ENCODE results near the gene DYNLRB2. TPM values are rescaled to one million over a fixed set of nuclear protein-coding genes. Genes with fewer than 3 reads are reported as not detected.

DYNLRB2 gene
- total and polyA plus RNA-seq, 9 of the 15 experiments (the other 6 are each of a cell fraction or from before 2014, with no cell fraction given), result not detected

DNA sequence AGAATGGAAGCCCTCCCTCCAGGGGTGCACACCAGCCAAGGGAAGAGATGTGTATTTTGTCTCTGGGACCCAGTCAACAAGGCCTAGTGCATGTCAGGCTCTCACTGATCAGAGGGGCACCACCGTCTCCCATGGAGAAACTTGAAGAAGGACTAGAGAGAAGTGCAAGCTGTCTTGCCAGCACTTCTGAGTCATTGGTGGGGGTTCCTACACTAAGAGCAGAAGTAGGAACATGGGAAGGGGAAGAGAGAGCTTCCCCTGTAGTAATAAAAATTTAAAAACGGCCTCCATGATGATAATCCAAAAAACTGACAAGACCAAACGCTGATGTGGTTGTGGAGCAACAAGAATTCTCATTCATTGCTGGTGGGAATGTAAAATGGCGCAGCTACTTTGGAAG is 46.3 kb downstream of the DYNLRB2 start:
- TF ChIP-seq ZNF79 (CRISPR knock-in tag; IDR thresholded peaks at IDR 0.05; ENCODE audit: low read depth), result no peak
- TF ChIP-seq, protein P1, sequence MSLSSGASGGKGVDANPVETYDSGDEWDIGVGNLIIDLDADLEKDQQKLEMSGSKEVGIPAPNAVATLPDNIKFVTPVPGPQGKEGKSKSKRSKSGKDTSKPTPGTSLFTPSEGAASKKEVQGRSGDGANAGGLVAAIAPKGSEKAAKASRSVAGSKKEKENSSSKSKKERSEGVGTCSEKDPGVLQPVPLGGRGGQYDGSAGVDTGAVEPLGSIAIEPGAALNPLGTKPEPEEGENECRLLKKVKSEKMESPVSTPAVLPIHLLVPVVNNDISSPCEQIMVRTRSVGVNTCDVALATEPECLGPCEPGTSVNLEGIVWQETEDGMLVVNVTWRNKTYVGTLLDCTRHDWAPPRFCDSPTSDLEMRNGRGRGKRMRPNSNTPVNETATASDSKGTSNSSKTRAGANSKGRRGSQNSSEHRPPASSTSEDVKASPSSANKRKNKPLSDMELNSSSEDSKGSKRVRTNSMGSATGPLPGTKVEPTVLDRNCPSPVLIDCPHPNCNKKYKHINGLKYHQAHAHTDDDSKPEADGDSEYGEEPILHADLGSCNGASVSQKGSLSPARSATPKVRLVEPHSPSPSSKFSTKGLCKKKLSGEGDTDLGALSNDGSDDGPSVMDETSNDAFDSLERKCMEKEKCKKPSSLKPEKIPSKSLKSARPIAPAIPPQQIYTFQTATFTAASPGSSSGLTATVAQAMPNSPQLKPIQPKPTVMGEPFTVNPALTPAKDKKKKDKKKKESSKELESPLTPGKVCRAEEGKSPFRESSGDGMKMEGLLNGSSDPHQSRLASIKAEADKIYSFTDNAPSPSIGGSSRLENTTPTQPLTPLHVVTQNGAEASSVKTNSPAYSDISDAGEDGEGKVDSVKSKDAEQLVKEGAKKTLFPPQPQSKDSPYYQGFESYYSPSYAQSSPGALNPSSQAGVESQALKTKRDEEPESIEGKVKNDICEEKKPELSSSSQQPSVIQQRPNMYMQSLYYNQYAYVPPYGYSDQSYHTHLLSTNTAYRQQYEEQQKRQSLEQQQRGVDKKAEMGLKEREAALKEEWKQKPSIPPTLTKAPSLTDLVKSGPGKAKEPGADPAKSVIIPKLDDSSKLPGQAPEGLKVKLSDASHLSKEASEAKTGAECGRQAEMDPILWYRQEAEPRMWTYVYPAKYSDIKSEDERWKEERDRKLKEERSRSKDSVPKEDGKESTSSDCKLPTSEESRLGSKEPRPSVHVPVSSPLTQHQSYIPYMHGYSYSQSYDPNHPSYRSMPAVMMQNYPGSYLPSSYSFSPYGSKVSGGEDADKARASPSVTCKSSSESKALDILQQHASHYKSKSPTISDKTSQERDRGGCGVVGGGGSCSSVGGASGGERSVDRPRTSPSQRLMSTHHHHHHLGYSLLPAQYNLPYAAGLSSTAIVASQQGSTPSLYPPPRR (CRISPR knock-in tag; IDR thresholded peaks at IDR 0.05; ENCODE audit: borderline replicate concordance), result no peak
- TF ChIP-seq TARDBP (IDR thresholded peaks at IDR 0.05), result no peak
- TF ChIP-seq, protein P2, sequence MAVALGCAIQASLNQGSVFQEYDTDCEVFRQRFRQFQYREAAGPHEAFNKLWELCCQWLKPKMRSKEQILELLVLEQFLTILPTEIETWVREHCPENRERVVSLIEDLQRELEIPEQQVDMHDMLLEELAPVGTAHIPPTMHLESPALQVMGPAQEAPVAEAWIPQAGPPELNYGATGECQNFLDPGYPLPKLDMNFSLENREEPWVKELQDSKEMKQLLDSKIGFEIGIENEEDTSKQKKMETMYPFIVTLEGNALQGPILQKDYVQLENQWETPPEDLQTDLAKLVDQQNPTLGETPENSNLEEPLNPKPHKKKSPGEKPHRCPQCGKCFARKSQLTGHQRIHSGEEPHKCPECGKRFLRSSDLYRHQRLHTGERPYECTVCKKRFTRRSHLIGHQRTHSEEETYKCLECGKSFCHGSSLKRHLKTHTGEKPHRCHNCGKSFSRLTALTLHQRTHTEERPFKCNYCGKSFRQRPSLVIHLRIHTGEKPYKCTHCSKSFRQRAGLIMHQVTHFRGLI (CRISPR knock-in tag; IDR thresholded peaks at IDR 0.05), result no peak
- TF ChIP-seq, protein P3, sequence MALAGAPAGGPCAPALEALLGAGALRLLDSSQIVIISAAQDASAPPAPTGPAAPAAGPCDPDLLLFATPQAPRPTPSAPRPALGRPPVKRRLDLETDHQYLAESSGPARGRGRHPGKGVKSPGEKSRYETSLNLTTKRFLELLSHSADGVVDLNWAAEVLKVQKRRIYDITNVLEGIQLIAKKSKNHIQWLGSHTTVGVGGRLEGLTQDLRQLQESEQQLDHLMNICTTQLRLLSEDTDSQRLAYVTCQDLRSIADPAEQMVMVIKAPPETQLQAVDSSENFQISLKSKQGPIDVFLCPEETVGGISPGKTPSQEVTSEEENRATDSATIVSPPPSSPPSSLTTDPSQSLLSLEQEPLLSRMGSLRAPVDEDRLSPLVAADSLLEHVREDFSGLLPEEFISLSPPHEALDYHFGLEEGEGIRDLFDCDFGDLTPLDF (CRISPR knock-in tag; IDR thresholded peaks at IDR 0.05), result no peak
- TF ChIP-seq HDAC1 (IDR thresholded peaks at IDR 0.05), result no peak
- no peaks in the 10 kb centered on the region for H3K79me2 ChIP-seq (ENCODE audit: control insufficient read depth, insufficient read depth, low read length)
- no peak overlapping the region for H3K4me3 ChIP-seq
- H3K9me3 ChIP-seq (replicated peaks; ENCODE audit: control insufficient read depth, insufficient read depth, low read depth, low read length), result no peaks in the 10 kb centered on the region
- no peak for ATAC-seq
- no TSS peak for BruUV-seq (replicated peaks)
- intact Hi-C loops (cut with micrococcal nuclease), result no loop called here
- H4K20me1 ChIP-seq (replicated peaks; ENCODE audit: control insufficient read depth, insufficient read depth, low read length), result no peaks in the 10 kb centered on the region
- no peaks in the 10 kb centered on the region for H3K4me1 ChIP-seq (replicated peaks in 1 of 2; ENCODE audit: control insufficient read depth in 2 of 2, insufficient read depth in 2 of 2, low read length in 2 of 2)
- FAIRE-seq, result no peak
- no peak overlapping the region for H3K4me2 ChIP-seq (ENCODE audit: insufficient read depth, low read length)
- ChIA-PET CTCF (ENCODE audit: low intra/inter-chr PET ratio) (no interaction called here), POLR2A (interaction anchor here (0.6 kb wide), 1 partner anchor 1989 kb away, joined by 3 read pairs; no protein-coding TSS in a partner anchor)
- H3K27ac ChIP-seq (ENCODE audit: extremely low read depth, low read depth, low read length), result no peak overlapping the region
- no peak for DNase-seq (ENCODE audit: extremely low read depth in 1 of 4, low spot score in 3 of 4)
- H2AFZ ChIP-seq (ENCODE audit: low read depth, low read length), result no peak overlapping the region
- H3K36me3 ChIP-seq (ENCODE audit: control insufficient read depth, insufficient read depth, low read length), result no peaks in the 10 kb centered on the region
- H3K9me1 ChIP-seq (ENCODE audit: control insufficient read depth, insufficient read depth, low read length), result no peaks in the 10 kb centered on the region
- H3K27me3 ChIP-seq (ENCODE audit: control insufficient read depth in 2 of 2, insufficient read depth in 2 of 2, low read length in 2 of 2), result no peaks in the 10 kb centered on the region
- no peak overlapping the region for H3K9ac ChIP-seq (ENCODE audit: insufficient read depth in 1 of 2, low read depth in 2 of 2, low read length in 2 of 2)
- WGBS (ENCODE audit: insufficient coverage, low coverage, missing lambda C conversion rate), result 0% methylated on average over 4 of the region's 4 CpGs
- in situ Hi-C loops (cut with MboI), result no loop called here
